GM21515 (cell line): ENCODE data around the gene CRYBG1.
"Not testable (repeated sequence)": the region's sequence is repeated elsewhere in the genome, so short reads cannot be mapped to it uniquely, and the experiment has no call there.

Source experiments
- ATAC-seq: cut with Tn5 transposase; IDR thresholded peaks from one replicate; pipeline ENCODE4 v1.9.1; 2021; ENCODE audit not compliant: unreplicated experiment

The CRYBG1 gene

DNA sequence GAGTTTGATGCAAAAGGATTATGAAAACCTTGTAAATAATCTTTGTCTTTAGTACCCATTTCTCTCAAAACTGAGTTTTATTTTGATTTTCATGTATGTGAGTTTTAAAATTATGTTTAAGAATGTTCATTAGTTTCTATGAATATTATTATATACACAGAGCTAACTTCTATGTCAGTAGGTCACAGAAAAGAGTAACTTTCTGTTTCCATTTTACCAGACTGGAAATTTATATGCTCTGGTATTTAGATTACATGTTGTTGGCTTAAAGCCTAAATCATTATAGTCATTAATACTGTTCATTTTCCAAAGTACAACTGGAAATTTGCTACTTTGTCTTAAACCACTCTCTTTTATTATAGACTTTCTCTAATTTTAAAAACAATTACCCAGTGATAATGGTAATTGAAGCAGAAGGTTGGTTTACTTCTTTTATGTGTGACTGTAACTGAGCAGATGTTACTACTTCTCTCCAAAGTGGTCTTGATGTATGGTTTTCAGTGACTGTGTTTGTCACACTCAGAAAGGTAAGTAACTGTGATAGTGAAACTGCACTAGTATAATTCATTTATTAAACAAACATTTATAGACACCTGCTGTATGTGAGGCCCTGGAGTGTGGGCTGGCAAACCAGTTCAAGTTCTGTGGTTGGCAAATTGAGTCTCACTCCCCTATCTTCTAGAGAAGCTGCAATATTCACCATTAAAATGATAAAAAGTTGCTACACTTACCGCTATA is 13.2 kb downstream of the CRYBG1 start:
- ATAC-seq, result no peak

DNA sequence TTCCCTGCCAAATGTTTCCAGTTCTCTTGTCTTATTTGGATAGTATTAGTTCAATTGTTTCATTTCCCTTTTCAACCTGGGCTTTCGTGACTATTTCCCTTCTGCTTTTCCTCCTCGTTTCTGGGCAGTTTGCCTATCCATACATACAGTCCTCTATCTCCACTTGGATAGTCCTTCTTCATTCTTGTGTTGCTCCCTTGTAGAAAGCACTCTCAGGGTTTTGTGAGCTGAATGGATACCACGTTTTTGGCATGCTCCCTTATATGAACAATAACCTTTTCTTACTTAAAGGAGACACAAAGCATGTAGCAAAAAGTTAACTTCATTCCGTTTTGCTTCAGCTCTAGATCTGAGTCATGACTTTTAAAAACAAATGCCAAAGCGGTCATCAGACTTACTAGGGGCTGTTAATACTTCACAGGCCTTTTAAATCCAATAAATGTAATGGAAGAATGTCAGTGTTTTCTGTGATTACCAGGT is 16.6 kb downstream of the CRYBG1 start:
- no peak for ATAC-seq

DNA sequence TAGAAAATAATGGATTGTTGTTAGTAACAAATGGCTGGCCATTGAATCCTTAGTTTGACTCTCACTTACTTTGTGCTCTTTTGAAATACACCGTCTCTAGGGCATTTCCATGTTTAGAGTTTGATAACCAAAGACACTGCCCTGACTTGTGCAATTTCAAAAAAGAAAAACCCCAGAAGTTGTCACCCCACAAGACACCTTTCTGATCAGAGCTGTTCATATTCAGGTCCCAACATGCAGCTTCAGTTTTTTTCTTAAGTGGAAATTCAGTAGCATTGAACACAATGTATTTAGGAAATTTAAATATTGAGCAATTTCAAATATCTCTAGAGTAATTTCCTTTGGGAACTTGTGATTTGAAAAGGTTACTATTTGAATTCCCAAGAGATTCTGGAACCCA is 19.4 kb downstream of the CRYBG1 start:
- ATAC-seq, result no peak

DNA sequence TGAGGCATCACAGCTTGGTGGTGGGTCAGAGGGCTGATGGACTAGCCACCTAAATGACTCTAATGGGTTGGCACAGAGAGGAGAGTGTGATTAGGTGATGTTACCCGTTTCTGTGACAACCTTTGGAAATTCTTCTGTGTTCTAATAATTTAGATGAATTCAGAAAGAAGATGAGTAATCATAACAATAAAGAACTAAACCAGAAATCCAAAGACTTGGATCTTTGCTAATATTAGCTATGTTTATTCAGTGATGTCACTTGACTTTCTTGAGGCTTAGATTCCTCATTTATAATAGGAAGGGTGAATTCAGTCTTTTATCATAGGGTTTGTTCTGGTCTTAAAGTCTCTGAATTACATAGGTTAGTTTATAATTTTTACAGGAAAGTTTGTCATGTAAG is 19.9 kb downstream of the CRYBG1 start:
- ATAC-seq, result no peak

DNA sequence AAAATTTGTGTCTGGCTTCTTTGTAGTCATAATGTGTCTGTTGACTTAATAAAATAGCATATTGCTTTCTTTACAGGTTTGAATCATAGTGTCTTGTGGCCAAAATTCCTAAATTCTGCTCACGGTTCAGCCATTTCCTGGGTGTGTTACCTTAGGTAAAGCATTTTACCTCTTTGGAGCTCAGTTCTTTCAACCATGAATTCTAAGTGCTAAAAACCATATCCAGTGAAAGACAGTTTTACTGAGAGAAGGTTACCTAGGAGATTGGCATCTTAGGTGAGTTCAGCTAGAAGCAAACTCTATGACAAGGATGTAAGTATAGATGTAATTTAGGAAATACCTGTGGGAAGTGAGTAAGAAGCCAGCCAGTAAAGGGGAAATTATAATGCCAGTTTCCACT is 20.7 kb downstream of the CRYBG1 start:
- ATAC-seq, result no peak

DNA sequence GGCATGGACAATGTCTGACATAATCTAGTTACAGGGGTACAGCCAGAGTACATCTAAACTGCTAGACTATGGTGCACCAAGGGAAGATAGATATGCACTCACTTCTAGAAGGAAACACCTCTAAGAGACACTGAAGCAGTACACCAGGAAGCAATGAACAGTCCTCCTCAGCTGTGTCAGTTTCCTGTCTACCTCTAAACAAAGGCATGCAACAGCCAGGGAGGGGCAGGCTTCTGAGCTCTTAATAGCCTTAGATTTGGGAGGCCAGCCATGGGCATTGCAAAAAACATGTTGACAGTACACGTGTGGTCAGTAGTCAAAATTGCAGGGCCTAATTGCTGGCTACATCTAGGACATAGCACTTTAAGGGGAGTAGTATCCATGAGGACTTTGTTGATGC is 21.4 kb downstream of the CRYBG1 start:
- no peak for ATAC-seq

DNA sequence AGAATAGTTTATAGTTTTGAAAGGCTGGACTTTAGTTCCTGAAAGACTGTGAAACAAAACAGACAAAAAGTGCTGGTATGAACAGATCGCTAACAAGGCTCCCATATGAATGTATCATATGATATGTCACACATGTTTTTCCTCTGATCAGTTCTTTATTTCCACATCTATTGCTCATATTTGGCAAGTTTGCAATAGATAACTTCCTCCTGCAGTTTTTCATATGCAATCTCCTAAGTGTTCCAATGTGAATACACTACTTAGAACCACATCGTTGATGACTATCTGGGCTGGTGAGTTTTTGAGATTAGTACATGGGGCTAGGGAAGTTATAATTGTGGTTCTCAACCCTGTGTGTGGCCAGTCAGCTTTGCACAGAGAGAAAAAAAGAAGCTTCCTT is 23.1 kb downstream of the CRYBG1 start:
- no peak for ATAC-seq

DNA sequence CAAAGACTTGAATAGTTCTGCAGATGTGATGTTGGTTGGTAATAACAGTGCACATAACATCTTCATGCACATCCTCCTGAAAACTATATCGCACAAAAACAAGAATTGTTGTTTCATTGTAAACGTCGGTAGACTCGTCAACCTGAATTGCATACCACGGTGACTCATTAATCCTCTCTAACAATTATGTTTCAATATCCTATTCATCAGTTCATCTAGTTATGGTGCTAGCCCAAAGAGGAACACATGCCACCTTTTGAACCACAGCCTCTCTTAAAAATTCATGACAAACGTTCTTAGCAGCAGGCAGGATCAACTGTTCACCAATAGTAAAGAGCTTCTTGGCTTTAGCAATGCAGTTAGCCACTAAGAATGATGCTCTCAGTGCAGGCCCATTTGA is 25.0 kb downstream of the CRYBG1 start:
- ATAC-seq, result no peak

DNA sequence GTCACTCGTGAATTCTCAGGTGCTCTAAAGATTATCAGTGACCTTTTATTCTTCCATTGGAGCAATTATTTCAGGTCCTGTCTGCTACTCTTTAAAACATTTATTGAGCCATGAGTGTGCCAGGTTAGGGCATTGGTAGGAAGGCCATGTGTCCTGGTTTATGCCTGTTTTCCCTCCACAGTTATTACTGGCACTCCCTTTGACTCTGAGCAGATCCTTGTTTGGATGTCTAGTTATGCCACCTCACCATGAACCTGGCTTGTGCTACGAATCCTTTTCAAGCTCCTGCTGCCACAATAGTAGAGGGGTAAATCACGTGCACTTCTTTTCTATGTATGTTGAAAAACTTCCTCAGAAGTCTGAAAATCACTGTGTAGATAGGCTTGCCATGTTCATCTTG is 27.4 kb downstream of the CRYBG1 start:
- no peak for ATAC-seq

DNA sequence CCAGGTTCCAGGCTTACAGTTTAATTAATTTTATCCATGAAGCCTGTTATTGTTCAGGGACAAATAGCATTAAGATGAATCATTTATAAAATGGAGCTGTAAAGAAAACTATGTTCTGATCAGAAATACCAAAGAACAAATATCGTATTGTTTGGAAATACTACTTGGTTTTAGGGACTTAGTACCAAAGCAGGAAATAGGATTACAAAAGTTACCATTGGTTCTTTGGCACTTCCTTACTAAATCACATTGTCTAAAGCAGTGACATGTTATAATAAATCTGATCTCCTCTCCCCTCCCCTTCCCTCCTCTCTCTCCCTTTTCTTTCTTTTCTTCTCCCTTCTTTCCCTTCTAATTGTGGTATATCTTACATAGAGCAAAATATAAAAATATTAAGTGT is 29.6 kb downstream of the CRYBG1 start:
- ATAC-seq, result no peak

DNA sequence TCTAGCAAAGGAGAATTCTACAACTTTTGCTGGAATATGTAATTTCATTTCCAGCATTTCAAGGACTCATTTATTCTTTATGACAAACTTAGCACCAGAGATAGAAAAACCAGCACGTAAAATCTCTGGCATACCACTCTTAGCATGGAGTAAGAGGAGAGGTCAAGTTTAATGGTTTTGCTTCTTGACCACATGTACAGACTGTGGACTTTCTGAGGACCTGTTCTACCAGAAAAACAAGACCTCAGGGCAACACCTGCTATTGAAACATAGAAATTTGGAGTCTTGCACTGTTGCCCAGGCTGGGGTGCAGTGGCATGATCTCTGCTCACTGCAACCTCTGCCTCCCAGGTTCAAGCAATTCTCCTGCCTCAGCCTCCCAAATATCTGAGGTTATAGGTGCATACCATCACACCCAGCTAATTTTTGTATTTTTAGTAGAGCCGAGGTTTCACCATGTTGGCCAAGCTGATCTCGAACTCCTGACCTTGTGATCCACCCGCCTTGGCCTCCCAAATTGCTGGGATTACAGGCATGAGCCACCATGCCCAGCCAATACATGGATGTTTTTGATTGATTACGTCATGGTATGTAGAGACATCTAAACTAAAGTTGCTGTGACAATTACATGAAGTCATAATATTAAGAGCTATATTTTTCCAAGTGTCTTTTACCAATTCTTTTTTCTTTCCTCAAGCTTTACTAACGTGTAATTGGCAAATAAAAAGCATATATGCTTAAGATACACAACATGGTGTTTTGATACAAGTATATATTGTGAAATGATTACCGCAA is 36.1 kb downstream of the CRYBG1 start:
- ATAC-seq, result no peak

DNA sequence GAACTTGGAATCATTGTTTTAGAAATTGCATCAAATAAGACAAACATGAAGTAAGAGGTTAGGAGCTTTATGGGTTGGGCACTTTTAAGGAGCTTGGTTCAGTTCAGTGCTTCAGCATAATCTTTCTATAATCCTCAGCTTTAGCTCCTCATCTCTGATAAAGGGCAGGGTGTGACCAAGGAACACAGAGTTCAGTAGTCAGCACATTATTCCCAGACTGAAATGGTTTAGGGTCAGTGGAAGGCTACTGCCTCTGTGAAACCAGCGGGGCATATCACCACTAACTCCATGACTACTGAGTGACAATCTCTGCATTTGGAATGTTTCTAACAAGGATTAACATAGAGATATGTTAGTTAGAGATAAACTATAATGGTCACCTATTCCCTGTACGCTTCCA is 36.9 kb downstream of the CRYBG1 start:
- ATAC-seq, result no peak

DNA sequence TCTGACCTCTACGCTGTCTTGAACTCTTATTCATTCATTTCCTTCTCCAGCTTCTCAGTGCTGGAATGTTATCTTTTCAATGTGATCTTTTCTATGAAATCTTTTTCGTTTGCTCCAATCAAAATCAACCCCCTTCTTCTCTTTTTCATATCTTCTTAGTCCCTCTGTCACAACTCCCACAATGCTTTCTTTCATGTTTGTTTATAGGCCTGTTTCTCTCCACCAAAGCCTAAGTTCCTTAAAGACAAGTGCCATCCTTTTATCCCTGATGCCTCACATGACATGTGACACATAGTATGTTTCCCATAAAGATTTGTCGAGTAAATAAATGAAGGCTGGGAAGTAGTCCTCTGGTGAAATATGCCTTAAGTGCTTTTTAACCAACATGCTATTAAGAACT is 38.1 kb downstream of the CRYBG1 start:
- ATAC-seq, result no peak

DNA sequence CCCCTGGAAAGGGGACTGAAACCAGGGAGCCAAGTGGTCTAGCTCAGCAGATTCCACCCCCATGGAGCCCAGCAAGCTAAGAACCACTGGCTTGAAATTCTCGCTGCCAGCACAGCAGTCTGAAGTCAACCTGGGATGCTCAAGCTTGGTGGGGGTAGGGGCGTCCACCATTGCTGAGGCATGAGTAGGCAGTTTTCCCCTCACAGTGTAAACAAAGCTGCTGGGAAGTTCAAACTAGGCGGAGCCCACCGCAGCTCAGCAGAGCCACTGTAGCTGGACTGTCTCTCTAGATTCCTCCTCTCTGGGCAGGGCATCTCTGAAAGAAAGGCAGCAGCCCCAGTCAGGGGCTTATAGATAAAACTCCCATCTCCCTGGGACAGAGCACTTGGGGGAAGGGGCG is 44.5 kb downstream of the CRYBG1 start:
- ATAC-seq, result not testable (repeated sequence)

DNA sequence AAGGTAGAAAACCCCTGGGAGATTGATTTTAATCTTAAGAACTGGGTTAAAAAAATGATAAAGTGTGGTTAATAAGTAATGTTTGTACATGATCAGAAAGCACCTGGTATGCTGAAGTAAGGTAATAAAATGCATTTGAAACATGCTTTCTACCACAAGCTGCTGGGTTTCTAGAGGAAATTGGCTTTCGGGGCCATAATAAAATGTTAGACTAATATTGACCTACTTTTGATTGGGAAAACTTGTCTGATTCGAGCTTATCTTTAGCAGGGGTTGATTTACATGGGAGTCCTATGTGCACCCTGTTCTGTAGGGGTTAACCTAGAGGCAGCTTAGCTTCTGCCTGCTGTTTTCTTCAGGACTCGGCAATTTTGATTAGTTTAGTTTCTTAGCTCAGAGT is 50.5 kb downstream of the CRYBG1 start:
- no peak for ATAC-seq

DNA sequence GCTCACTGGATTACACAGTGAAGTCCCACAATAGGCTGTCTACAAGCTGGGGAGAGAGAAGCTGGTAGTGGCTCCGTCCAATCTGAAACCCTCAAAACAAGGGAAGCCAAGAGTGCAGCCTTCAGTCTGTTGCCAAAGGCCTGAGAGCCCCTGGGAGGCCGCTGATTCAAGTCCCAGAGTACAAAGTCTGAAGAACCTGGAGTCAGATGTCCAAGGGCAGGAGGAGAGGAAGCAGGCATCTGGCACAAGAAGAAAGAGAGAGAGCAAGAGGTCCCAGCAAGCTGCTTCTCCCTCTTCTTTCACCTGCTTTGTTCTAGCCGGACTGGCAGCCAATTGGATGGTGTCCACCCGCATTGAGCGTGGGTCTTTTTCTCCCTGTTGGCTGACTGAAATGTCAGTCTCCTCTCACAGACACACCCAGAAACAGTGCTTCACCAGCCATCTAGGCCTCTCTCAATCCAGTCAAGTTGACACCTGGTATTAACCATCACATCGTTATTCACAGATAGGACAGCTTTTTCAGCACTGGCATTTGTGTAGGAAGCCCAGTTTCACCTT is 51.2 kb downstream of the CRYBG1 start:
- ATAC-seq, result no peak

DNA sequence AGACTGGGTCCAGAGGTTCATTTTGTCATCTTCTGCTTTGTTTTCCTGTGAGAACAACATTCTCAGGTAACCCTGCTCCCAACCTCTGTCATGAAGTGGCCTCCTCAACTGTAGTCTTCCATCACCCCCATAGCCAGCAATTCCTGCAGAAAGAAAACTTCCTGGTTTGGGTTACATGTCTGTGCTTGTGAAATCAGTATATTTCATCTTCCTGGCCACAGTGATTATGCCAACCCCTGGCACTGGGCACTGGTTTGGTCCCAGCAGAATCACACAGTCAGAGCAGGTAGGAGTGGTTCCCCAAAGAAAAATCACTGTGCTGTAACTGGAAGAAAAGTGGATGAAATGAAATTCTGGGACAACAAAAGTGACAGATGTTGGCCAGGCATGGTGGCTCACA is 52.5 kb downstream of the CRYBG1 start:
- ATAC-seq, result no peak

DNA sequence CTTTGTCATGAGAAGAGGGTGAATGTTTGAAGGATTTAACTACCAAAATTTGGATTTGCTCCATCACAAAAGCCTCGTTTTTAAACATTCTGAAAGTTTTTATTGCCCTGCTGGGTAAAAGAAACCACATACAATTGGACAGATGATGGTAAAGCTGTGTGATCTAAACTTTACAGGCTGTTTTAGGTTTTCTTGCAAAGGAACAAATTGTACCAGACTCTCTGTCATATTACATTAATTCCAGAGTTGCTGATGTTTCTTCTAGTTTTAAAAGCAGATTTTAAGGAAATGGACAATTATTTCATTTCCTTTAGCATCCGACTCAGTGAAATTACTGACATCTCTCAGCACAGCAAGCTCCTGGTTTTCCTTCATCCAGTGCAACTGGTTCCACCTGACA is 53.2 kb downstream of the CRYBG1 start:
- no peak for ATAC-seq

DNA sequence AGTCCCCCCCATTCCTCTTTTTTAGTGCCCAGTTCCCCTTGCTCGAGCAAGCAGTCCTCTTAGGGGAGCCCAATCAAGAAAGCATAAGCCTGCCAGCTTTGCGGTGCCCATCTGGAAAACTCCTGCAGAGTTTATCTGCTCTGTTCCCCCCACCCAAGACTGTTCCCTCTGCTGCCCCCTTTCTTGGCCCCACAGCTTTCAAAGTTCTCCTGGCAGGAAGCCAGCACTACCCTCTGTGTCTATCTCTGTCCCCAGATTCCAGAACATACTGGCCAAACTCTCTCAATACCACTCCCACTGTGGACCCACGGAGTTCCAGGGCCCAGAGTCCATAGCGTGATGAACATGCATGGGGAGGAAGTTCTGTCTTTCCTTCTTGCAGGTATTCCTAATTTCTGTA is 55.4 kb downstream of the CRYBG1 start:
- no peak for ATAC-seq

DNA sequence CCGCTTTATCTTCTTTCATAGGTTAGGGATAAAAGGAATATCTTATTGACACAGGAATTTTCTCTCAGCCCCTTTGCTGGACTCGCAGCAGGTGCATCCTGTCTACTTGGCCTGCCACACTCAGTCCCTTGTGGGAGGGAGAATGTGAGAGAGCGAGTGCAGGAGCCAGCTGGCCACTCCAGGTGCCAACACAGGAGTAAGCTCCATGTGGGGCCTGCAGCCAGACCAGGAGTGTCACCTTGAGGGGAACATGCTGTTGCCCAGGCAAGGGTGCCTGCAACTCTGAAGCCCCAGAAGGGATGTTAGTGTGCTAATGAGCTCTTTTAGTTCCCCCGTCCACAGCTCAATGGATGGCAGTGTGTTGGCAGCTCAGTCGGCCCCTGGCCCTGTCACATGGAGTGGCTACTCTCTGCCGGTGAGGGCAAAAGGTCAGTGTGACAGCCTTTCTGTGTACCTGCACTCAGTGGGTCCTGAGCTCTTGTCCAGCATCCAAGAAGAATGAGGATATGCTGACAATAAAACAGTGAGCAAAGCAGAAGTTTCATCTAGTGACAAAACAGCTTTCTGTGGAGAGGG is 57.1 kb downstream of the CRYBG1 start:
- no peak for ATAC-seq

DNA sequence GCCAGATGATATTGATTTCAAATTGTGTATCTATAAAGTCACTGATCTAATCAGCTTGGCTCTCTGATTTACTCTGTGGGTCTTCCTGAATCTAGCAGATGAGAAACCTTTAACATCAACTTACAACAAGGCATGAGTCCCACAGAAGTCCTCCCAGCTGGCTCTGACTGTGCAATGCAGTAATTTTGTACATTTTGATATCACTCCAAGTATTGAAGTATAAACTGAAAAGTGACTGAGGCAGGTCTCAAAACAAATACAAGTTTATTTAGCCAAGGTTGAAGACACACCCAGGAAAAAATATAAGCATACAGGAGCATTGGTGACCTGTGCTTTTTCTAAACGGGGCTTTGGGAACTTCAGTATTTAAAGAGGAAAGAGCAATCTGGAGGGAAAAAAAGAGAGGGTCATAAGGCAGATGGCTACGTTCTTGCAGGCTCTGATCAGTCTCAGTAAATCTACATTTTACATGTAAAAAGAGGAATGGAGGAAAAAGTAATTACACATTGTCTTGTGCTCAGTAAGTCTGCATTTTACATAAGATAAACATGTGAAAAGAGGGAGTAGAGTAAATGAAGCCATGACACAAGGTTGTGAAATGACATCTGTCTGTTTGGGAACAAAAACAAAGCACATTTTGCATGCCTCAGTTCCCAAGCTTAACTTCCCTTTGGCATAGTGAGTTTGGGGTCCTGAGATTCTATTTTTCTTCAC is 59.5 kb downstream of the CRYBG1 start:
- no peak for ATAC-seq
